Fibroblast of skin of left quadriceps (primary cell): ENCODE results near the gene SLC2A9.

Source experiments
- DNase-seq, 2 experiments: peaks; one replicate each; pipeline ENCODE4 v3.0.0-alpha.2; 2013; ENCODE audit warnings: low read depth in 2 of 2

SLC2A9 gene

DNA sequence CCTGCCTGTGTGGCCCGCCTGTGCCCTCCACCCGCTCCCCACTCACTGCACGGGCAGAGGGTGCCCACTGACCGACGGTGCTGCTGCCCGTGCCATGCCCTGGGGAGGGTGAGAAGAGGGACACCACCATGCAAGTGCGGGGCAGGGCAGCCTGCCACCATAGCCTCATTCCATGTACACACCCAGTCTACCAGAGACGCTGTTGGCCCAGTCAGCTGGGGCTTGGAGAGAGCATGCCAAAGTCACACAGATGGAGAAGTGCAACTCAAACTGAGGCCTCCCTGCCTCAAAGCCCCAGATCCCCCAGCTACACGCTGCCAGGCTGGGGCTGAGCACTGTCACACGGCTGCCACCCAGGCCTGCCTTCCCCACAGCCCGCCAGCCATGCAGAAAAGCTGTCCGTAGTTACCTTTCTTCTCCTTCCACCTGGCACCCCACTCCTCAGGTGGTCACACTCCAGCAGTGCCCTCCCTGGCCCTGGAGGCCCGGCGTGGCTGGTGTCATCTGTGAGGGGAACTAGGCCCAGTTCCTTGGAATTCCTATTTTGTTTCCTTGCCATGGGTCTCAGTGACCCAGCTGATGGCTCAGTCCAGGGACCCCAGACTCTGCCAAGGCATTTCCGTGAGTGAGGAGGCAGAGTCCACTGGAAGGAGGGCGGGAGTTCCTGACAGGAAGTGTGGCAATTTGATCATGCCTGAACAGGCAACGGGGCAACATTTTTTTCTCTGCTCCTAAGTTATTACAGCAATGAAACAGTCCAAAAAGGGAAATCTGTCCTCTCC, at the start of gene SLC2A9:
TSS of gene SLC2A9 (minus strand) at position 627 of the 782 bp plus-strand sequence. CDS start at position 559, 68 bp downstream.
- no peak for DNase-seq

DNA sequence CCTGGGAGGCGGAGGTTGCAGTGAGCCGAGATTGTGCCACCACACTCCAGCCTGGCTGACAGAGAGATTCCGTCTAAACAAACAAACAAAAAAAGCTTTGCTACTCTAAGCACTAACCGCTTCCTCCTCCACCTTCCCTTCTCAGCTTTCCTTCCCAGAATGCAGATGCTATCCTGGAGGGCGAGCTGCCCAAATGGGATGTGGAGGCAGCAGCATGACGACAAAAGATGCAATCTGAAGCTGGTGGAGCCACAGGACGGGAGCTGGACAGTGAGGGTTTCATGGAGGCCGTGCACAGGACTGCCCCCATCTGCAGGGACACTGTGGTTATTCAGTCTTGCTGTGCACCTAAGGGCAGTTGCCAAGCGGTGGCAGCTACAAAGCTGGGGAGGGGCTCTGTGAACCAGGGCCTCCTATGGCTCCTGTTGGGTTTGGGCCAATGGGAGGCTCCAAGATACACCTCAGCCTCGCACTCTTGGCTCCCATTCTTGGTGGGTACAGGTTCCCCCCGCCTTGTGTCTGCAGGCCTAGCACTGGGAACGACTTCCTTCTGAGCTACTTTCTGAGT, 47.9 kb upstream of the SLC2A9 start:
- no peak for DNase-seq

DNA sequence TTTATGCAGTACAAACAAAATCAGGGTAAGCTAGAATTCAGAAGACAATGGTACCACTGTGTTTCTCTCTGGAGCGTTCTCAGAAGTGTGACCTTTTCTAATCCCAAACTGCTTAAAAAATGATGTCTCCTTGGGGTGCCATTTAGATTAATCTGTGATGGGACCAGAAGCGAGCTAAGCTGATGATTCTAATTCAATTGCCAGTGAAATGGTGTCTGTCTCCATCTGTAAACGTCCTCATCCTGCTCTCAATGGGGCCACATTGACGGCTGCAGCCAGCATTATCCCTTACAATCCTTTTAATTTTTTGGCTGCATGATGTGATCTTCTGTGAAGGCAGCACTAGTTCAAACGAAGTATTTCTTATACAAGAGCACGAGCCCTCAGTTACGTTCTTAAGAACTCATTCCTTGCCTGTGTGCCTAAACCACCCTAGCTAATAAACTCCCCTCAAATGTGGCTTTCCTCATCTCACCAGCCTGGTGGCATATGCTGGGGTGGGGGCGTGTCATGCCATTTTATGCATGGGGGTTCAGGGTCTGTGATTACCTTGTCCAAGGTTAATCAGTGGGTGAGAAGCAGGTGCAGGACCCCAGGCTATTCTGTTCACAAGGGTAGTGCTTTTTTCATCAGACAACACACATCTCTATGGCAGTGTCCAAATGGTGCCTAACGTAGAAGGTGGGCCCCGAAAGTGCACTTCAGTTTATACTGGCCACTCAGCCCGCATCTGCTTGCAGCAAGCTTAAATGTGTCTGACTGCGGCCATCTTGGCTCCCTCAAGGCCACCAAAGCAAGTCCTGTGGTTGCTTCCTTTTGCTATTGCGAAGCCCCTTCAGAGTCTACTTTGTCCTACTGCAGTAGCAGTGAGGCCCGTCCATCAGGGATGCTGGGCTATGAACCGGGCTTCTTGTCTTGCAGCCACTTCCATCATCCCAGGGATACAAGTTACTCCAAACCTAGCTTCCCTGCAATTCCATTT, 45.7 kb upstream of the SLC2A9 start:
- DNase-seq: no peak

DNA sequence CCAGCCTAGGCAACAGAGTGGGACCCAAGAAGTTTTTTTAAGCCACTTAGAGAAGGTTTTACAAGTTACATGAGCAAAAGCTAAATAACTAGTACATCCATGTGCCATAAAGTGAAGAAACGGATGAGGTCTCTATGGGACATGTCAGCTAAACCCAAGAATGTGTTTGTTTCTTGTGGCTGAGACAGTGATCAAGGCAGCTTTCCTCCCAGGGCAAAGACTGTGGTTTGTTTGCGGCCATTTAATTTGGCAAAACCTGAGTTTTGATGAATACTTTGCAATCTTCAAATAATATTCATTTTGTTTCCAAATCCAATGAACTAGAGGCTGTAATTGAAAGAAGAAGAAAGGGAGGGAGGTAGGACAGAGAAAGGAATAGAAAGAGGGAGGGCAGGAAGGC, 44.9 kb upstream of the SLC2A9 start:
- DNase-seq: no peak

DNA sequence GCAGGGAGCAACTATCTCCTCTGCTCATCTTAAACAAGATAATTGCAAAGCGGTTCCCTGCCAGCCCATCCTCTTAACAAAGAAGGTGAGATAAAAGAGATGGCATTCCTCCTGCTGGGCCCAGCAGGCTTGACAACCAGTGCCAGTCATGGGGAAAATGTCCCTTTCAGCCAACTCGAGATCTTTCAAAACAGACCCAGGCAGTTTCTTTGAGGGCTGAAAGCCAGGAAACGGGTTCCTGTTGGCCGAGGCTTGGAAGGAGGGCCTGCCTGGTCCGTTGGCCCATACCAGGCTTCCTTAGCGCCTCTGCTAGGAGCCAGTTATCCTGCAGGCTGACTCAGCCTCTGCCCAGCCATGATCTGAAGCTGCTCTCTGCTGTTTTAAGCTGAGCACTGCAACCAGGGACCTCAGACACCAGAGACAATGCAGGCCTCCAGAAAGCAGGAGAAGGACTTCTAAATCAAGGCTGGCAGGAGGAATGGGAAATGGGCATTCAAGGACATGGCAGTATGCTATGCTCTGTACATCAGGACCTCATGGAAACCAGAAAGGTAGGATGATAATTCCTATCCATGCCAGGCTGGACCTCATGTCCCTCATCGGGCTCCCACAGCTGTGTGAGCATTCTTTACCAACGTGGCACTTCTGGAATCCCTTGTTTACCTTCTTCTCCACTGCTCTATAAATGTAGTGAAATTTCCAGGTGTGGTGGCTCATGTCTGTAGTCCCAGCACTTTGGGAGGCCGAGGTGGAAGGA, 42.4 kb upstream of the SLC2A9 start:
- peak; percentile 25 to 35 for DNase-seq

DNA sequence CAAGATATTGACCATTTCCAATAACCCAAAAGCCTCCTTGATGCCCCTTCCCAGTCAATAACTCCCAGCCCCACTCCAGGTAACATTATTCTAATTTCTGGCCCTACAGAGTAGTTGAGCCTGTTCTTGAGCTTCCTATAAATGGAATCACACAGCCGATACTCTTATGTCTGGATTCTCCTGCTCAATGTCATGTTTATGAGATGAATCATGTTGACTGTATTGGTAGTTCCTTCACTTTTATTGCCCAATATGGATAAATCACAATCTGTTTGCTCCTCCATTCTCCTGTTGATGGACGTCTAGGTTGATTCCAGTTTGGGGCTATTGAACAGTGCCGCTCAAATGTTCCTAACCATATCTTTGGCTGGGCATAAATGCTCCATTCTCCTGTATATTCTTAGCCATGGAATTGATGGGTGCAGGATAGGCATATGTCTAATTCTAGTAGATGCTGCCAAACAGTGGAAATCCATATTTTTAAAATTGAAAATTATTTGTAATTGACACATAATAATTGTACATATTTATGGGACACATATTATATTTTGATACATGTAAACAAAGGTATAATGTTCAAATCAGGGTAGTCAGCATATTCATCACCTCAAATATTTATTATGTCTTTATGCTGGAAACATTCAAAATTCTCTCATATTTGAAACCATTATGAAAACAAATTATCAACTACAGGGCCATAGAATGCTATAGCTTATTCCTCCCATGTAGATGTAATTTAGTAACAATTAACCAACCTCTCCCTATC, 40.5 kb upstream of the SLC2A9 start:
- DNase-seq: peak; percentile 10 to 15

DNA sequence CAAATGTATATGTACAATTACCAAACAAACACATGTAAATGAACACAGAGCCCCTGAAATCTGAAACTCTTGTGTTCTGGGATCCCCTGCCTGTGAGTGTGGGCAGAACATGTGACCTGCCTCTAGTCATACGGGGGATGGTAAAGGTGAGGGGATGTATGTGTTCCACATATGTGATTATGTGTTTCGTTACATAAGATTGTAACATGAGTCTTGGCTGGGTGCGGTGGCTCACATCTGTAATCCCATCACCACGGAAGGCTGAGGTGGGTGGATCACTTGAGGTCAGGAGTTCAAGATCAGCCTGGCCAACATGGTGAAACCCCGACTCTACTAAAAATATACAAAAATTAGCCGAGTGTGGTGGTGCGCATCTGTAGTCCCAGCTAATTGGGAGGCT, 37.1 kb upstream of the SLC2A9 start:
- no peak for DNase-seq

DNA sequence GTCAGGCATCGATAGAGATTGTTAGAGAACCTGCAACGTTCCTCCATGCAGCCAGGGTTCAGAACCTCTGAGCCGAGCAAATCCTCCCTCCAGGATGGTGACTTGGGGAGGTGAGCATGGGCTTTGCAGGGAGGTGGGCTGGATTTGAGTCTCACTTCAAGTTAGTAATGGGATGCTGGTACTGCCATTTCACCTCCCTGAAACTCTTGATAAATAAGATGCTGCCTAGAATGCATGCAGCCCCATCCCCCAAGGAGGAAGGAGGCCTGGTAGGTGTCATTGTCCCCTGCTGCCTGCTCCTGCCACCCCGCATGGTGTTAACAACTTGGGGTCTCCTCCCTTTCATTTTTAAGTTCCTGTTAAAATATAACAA, 35.7 kb upstream of the SLC2A9 start:
- no peak for DNase-seq

DNA sequence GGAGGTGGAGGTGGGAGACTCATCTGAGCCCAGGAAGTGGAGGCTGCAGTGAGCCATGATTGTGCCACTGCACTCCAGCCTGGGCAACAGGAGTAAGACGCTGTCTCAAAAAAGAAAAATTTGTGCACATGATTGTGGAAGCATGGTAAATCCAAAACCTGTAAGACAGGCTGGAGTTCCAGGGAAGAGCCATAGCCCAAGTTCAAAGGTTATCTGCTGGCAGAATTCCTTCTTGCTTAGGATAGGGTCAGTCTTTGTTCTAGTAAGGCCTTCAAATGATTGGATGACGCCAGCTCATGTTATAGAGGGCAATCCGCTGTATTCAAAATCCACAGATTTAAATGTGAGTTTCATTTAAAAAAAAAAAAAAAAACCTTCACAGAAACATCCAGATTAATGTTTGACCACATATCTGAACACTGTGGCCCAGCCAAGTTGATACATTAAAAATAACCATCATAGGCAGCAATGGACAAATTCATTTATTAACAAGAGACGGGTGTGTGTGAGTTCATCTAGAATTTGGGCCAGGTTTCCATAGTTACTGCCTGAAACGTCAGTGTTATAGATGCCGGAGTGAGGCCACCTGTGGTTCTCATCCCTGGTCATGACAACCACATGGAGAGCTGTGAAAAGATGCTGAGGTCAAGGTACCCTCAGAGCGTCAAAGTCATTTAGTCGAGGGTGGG, 35.2 kb upstream of the SLC2A9 start:
- DNase-seq: no peak

DNA sequence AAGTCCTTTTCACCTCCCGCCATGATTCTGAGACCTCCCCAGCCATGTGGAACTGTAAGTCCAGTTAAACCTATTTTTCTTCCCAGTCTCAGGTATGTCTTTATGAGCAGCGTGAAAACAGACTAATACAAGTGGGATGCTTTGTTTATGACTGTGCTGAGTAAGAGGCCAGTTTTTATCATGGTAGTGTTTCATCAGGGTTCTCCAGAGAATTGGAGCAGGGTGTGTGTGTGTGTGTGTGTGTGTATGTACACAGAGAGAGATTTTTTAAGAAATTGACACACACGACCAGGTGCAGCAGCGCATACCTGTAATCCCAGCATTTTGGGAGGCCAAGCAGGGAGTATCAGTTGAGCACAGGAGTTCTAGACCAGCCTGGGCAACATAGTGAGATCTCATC, 34.6 kb upstream of the SLC2A9 start:
- no peak for DNase-seq

DNA sequence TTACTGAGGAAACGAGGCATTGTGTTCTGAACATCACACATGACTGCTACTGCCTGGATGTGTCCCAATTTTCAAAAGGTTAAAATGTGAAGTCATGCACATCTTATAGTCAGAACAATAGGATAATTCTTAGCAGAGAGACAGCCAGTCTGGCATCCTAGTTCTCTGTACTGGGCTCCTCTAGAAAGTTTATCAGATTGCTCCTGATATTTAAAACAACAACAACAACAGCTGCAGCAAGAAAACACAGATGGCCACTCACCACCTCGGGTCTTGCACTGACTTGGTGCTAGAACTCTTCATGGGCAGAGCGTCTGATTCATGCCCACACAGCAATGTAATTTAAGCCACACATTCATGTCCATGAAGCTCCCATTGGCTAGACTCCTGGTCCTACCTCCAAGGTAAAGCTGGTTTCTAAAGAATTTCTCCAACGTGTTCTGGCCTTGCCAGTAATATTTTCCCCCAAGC, 33.3 kb upstream of the SLC2A9 start:
- no peak for DNase-seq

DNA sequence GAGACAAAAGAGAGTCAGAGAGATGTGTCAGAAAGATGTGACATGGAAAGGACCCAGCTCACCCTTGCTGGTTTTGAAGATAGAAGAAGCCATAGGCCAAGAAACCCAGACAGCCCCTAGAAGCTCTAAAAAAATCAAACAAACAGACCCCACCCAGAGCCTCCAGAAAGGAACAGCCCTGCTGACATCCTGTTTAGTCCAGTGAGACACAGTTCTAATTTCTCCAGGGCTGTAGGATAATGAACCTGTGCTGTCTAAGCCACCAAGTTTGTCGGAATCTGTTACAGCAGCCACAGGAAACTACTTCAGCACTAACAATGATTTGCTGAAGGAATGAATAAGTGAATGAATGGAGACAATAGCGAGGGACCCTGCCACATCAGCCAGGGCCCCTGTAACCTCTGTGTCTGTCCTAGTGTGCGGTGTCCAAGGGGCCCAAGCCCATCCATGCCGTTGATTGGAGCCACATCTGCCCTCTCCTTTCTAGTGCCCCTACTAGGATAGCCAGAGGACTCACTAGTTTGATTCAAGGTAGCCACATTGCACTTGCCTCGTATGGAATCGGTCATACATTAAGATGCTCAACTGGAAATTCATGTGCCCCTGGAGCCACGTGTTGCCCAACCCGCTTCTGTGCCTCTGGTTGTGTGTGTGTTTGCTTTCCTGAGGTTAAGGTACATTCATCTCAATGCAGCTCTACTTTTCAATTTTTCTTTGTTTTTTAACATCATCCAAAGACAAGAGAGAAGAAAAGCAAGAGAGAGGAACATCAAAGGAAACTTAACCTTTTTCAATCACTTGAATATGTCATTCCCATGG, 32.5 kb upstream of the SLC2A9 start:
- no peak for DNase-seq

DNA sequence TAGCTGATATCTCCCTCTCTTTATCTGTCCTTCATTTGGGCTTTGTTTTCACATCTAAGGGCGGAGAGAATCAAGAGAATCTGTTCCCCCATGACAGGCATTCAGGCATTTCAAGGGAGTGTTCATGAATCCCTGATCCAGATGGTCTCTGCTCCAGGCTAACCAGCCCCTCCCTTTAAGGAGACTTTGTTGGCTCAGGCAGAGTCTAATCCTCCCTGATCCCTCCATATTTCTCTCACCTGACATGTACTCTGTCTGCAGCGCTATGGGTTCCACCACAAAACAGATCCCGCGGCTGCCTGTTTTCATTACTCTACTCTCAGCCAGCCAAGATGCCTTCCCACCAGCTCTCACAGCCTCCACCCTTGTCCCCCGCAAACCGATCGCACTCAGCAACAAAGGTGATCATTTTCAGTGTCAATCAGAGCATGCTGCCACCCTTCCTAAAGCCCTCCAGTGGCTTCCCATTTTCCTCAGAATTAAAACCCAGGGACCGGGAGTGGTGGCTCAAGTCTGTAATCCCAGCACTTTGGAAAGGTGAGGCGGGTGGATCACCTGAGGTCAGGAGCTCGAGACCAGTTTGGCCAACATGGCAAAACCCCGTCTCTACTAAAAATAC, 30.3 kb upstream of the SLC2A9 start:
- DNase-seq: no peak

DNA sequence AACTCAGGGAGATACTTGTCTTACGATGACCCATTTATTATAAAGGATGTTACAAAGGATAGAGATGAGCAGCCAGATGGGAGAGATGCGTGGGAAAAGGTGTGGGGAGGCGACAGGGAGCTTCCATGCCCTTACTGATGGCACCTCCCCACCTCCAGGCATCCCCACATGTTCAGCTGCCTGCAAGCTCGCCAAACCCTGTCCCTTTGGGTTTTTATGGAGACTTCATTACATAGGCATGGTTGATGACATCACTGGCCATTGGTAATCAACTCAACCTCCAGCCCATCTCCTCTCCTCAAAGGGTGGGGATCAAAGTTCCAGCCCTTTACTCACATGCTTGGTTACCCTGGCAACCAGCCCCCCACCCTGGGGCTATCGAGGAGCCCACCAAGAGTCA, 29.4 kb upstream of the SLC2A9 start:
- DNase-seq: no peak

DNA sequence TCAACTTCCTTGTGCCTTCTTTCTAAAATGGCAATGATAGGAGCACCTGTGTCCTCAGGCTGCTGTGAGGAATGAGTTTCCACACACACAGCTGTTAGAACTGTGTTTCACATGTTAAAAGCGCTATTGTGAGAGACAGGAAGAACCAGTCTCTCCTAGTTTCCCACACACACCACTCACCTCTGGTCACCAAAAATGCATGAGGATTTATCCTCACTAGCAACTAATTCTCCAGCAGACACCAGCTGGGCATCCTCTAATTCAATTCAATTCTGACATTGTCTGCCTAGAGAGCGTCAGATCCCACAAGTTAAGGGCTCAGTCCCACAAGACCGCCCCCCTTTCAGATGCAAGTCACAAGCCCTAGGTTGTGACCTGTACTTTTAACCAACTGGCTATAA, 29.0 kb upstream of the SLC2A9 start:
- DNase-seq: no peak

DNA sequence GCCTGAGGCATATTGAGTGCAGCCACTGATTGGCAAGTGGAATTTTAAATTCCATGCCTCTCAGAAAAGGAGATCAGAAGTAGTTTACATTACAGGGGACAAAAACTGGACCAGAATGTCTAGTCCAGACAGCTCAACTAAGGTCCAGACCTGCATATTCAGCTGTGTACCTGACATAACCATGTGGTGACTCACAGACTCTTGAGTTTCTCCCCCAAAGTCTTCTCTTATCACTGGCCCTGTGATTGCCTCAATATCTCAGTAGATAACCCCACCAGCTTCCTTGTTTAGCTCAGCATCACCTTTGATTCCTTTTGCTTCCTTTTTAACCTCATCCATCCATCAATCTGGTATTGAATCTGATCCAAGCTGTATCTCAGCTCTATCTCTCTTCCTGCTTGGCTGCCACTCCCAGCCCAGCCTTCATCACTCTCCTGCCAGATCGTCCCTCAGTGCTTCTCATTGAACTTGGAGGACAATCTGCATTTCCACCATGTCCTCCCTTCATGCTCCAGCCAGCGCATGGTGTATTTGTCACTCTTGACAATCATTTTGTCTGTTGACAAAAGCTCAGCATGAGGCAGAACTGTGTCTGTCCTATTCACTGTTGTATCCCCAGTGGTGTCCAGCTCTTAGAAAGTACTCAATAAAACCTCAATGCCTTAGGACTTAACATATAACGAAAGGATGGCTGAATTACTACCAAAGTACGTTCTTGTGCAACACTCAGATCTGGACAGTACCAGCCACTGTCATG, 27.8 kb upstream of the SLC2A9 start:
- no peak for DNase-seq

DNA sequence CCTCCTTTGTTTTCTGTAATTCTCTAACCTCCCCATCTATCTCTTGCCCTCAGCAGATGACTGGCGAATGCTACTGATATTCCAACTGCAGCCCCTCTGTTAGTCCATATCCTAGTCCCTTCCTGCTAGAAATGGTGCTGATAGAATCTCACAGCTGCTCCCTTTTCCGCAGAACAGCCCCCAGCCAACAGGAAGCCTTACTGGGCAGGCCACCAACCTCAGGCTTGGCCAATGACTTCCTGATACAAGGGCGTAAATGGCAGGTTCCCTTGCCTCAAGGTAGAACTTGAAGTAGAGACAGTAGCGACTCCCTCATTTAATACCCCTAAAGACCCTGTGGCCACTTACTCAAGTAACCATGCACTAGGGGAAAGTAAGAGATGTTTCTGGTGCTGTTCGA, 26.7 kb upstream of the SLC2A9 start:
- DNase-seq: no peak

DNA sequence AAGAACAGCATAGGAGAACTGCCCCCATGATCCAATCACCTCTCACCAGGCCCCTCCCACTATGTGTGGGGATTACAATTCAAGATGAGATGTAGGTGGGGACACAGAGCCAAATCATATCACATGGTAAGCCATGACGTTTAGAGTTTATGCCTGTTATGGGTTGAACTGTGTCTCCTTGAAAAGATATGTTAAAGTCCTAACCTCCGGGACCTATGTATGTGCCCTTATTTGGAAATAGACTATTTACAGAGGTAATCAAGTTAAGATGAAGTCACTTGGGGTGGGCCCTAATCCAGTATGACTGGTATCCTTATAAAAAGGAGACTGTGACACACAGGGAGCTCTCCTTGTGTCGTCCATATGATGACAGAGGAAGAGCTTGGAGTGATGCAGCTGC, 25.2 kb upstream of the SLC2A9 start:
- DNase-seq: no peak
